CD14-positive monocyte (primary cell): Measurements from ENCODE around the gene CELSR1. TPM values are rescaled to one million over a fixed set of nuclear protein-coding genes. Genes with fewer than 3 reads are reported as not detected.

Source experiments
- DNase-seq, 3 donors: peaks; one replicate each; pipeline ENCODE4 v3.0.0-alpha.2; 2011 to 2022
- H2AFZ ChIP-seq: 2 replicates; pipeline ENCODE4 v1.6.0; 2012; ENCODE audit warnings: mild to moderate bottlenecking, low read depth, low read length, inconsistent platforms; ENCODE audit not compliant: insufficient read depth, poor library complexity, severe bottlenecking
- H3K27ac ChIP-seq, 2 donors: 1 replicate in 1 of 2; 2 replicates in 1 of 2; pipeline ENCODE4 v1.5.1; 2012 to 2013; ENCODE audit warnings: low read length in 2 of 2, control low read depth in 1 of 2, inconsistent platforms in 1 of 2, low read depth in 1 of 2, mild to moderate bottlenecking in 1 of 2
- H3K27me3 ChIP-seq, 2 donors: one replicate each; pipeline versions ENCODE4 v1.6.0 to v1.6.1; 2011 to 2013; ENCODE audit warnings: low read length in 2 of 2; ENCODE audit not compliant: control insufficient read depth in 2 of 2, insufficient read depth in 2 of 2
- H3K36me3 ChIP-seq, 2 donors: replicated peaks in 1 of 2; 1 replicate in 1 of 2; 2 replicates in 1 of 2; pipeline versions ENCODE4 v1.5.1 to v1.6.1; 2012 to 2013; ENCODE audit warnings: low read length in 2 of 2, control low read depth in 1 of 2, inconsistent platforms in 1 of 2, mild to moderate bottlenecking in 1 of 2; ENCODE audit not compliant: insufficient read depth in 2 of 2, control insufficient read depth in 1 of 2
- H3K4me1 ChIP-seq, 2 donors: 1 replicate in 1 of 2; 2 replicates in 1 of 2; pipeline versions ENCODE4 v1.5.1 to v1.6.1; 2012 to 2013; ENCODE audit warnings: low read length in 2 of 2, control low read depth in 1 of 2, inconsistent platforms in 1 of 2, mild to moderate bottlenecking in 1 of 2, moderate library complexity in 1 of 2; ENCODE audit not compliant: insufficient read depth in 2 of 2, control insufficient read depth in 1 of 2
- H3K4me2 ChIP-seq: replicated peaks from 2 replicates; pipeline ENCODE3; 2012; ENCODE audit warnings: low read length, moderate library complexity, mild to moderate bottlenecking; ENCODE audit not compliant: poor library complexity, severe bottlenecking; ENCODE audit errors: extremely low read depth
- H3K4me3 ChIP-seq, 3 experiments: fragments of 200-600 bp in 1 of 3; sonication (generic) in 1 of 3; replicated peaks in 1 of 3; 1 replicate in 2 of 3; 2 replicates in 1 of 3; pipeline ENCODE4 v1.5.1; 2011 to 2013; ENCODE audit warnings: low read length in 3 of 3, mild to moderate bottlenecking in 3 of 3, control low read depth in 2 of 3, low read depth in 2 of 3, inconsistent platforms in 1 of 3, moderate library complexity in 1 of 3
- H3K79me2 ChIP-seq: 2 replicates; pipeline ENCODE4 v1.6.0; 2012; ENCODE audit warnings: mild to moderate bottlenecking, control low read depth, inconsistent platforms, low read length, moderate library complexity; ENCODE audit not compliant: insufficient read depth
- H3K9ac ChIP-seq: 2 replicates; pipeline ENCODE4 v1.6.0; 2017; ENCODE audit warnings: low read length, mild to moderate bottlenecking; ENCODE audit not compliant: insufficient read depth, poor library complexity, severe bottlenecking
- H3K9me3 ChIP-seq, 2 donors: replicated peaks in 1 of 2; 1 replicate in 1 of 2; 2 replicates in 1 of 2; pipeline versions ENCODE4 v1.5.1 to v1.6.1; 2012 to 2013; ENCODE audit warnings: low read length in 2 of 2, control low read depth in 1 of 2; ENCODE audit not compliant: control insufficient read depth in 1 of 2, insufficient read depth in 1 of 2
- H4K20me1 ChIP-seq: 2 replicates; pipeline ENCODE4 v1.6.0; 2012; ENCODE audit warnings: mild to moderate bottlenecking, low read length, control low read depth, moderate library complexity; ENCODE audit not compliant: insufficient read depth
- H3K27ac Mint-ChIP-seq, 7 donors: one replicate each; pipeline ENCODE4 v1.8.0; 2020; ENCODE audit warnings: mild to moderate bottlenecking in 7 of 7, mixed read lengths in 7 of 7, moderate library complexity in 6 of 7, inconsistent platforms in 2 of 7
- H3K27me3 Mint-ChIP-seq, 3 donors: one replicate each; pipeline ENCODE4 v1.8.0; 2021 to 2022; ENCODE audit warnings: low read depth in 3 of 3, mild to moderate bottlenecking in 3 of 3, mixed read lengths in 3 of 3, moderate library complexity in 3 of 3, inconsistent platforms in 1 of 3
- H3K36me3 Mint-ChIP-seq, 2 donors: one replicate each; pipeline ENCODE4 v1.8.0; 2020; ENCODE audit warnings: mixed read lengths in 2 of 2, inconsistent platforms in 1 of 2, mild to moderate bottlenecking in 1 of 2
- H3K4me1 Mint-ChIP-seq: one replicate; pipeline ENCODE4 v1.8.0; 2020; ENCODE audit warnings: mild to moderate bottlenecking, mixed read lengths
- H3K4me3 Mint-ChIP-seq, 2 donors: one replicate each; pipeline ENCODE4 v1.8.0; 2020; ENCODE audit warnings: mild to moderate bottlenecking in 2 of 2, mixed read lengths in 2 of 2, moderate library complexity in 1 of 2
- H3K9me3 Mint-ChIP-seq, 7 donors: one replicate each; pipeline ENCODE4 v1.8.0; 2020 to 2022; ENCODE audit warnings: mixed read lengths in 7 of 7, mild to moderate bottlenecking in 6 of 7, moderate library complexity in 6 of 7, inconsistent platforms in 2 of 7
- CTCF ChIP-seq: fragments of 200-600 bp; IDR thresholded peaks from one replicate; pipeline ENCODE4 v1.8.0; 2022; ENCODE audit warnings: antibody characterized with exemption, mild to moderate bottlenecking
- WGBS: methylation state at CpG from one replicate; pipeline ENCODE4 v1.1.5; 2013; ENCODE audit warnings: missing lambda C conversion rate; ENCODE audit not compliant: insufficient coverage; 5-methylcytosine and 5-hydroxymethylcytosine counted together
- intact Hi-C, 2 donors: fragments of 100-400 bp; cut with micrococcal nuclease; formaldehyde crosslinking; loops; one replicate each; pipeline versions ENCODE4 v1.15.0 to v1.15.1; 2023
- polyA plus RNA-seq, 3 donors: library from polyadenylated mRNA; depleted of rRNA in 1 of 3; unstranded in 2 of 3; stranded (reverse) in 1 of 3; fragments of 300-500 nt in 2 of 3; fragments of >200 nt in 1 of 3; fragmentation: Illumina TruSeq in 2 of 3; gene quantifications; 1 replicate in 2 of 3; 2 replicates in 1 of 3; pipeline ENCODE4 v1.2.3, GENCODE V29; 2012 to 2021

Gene CELSR1
- polyA plus RNA-seq, 3 donors: 0.16 TPM; not detected in 2

- H3K4me2 ChIP-seq: no peak overlapping the region
- no peaks in the 10 kb centered on the region for H3K9me3 ChIP-seq
- no peak overlapping the region for H3K4me3 Mint-ChIP-seq
- H3K27me3 Mint-ChIP-seq: peaks cover 0 to 15% (median 14%) of the 10 kb centered on the region in 3 donors
- no peaks in the 10 kb centered on the region for H3K9me3 Mint-ChIP-seq
- peak overlapping the region in 1 of 7 donors; percentile 11 for H3K27ac Mint-ChIP-seq
- peak; percentile 23 to 51 (median 47) for DNase-seq
- WGBS: 18% methylated on average over 13 of the region's 19 CpGs
- H3K27me3 ChIP-seq: peaks cover 0 to 10% of the 10 kb centered on the region in 2 donors
- no peak overlapping the region for H3K4me3 ChIP-seq
- no peaks in the 10 kb centered on the region for H3K36me3 Mint-ChIP-seq
- H3K27ac ChIP-seq: no peak overlapping the region
- peak; percentile 91 for TF ChIP-seq CTCF
- no peaks in the 10 kb centered on the region for H3K79me2 ChIP-seq
- no peaks in the 10 kb centered on the region for H4K20me1 ChIP-seq
- no peaks in the 10 kb centered on the region for H3K36me3 ChIP-seq
- no peaks in the 10 kb centered on the region for H3K4me1 ChIP-seq
- H3K4me1 Mint-ChIP-seq: peaks cover 3% of the 10 kb centered on the region
- H3K9ac ChIP-seq: no peak overlapping the region
- no peak overlapping the region for H2AFZ ChIP-seq
- intact Hi-C loops: loop anchor here (1.0 kb wide), 1 partner anchor 175 kb away; no protein-coding TSS in a partner anchor
Observed at GRCh38 chr22:46367707-46368191, 169.7 kb downstream of the CELSR1 start.

- Mint-ChIP-seq H3K4me3 (no peak overlapping the region), H3K27ac (no peak overlapping the region), H3K27me3 (peaks cover 0 to 17% (median 13%) of the 10 kb centered on the region in 3 donors), H3K36me3 (no peaks in the 10 kb centered on the region), H3K4me1 (peaks cover 3% of the 10 kb centered on the region), H3K9me3 (no peaks in the 10 kb centered on the region)
- DNase-seq: no peak
- Histone ChIP-seq H3K27me3 (peaks cover 0 to 10% of the 10 kb centered on the region in 2 donors), H3K4me3 (no peak overlapping the region), H4K20me1 (no peaks in the 10 kb centered on the region), H3K27ac (no peak overlapping the region), H3K9ac (no peak overlapping the region), H3K4me1 (no peaks in the 10 kb centered on the region), H3K79me2 (no peaks in the 10 kb centered on the region), H2AFZ (no peak overlapping the region), H3K9me3 (no peaks in the 10 kb centered on the region), H3K4me2 (no peak overlapping the region), H3K36me3 (no peaks in the 10 kb centered on the region)
- TF ChIP-seq CTCF: no peak
- 68% methylated on average over 45 of the region's 45 CpGs for WGBS
- intact Hi-C loops: loop anchor here (1.0 kb wide), 1 partner anchor 175 kb away; no protein-coding TSS in a partner anchor
Observed at GRCh38 chr22:46366801-46367706, 170.4 kb downstream of the CELSR1 start.
